Heart right ventricle (tissue), 16 donors: ENCODE data around the gene ITGA2. TPM values are rescaled to one million over a fixed set of nuclear protein-coding genes. Genes with fewer than 3 reads are reported as not detected.

Source experiments
- ATAC-seq, 8 donors: fragments of 200-7000 bp; cut with Tn5 transposase; one replicate each; pipeline ENCODE4 v1.9.1; 2020; ENCODE audit warnings: mild to moderate bottlenecking in 8 of 8, moderate library complexity in 8 of 8, moderate number of reproducible peaks in 1 of 8
- DNase-seq, 2 donors: peaks; one replicate each; pipeline ENCODE4 v3.0.0-alpha.2; 2020
- H3K27ac ChIP-seq, 10 donors: fragments of 200-600 bp; sonication (generic) in 2 of 10; one replicate each; pipeline versions ENCODE4 v1.5.0 to v1.8.0; 2020 to 2022; ENCODE audit warnings: mild to moderate bottlenecking in 3 of 10
- H3K27me3 ChIP-seq, 7 donors: fragments of 200-600 bp; one replicate each; pipeline ENCODE4 v1.8.0; 2021 to 2022; ENCODE audit warnings: mild to moderate bottlenecking in 2 of 7
- H3K36me3 ChIP-seq, 9 donors: fragments of 200-600 bp; sonication (generic) in 1 of 9; one replicate each; pipeline versions ENCODE4 v1.5.0 to v1.8.0; 2020 to 2022; ENCODE audit warnings: mild to moderate bottlenecking in 2 of 9
- H3K4me1 ChIP-seq, 9 donors: fragments of 200-600 bp; sonication (generic) in 1 of 9; one replicate each; pipeline versions ENCODE4 v1.5.0 to v1.8.0; 2020 to 2022; ENCODE audit warnings: mild to moderate bottlenecking in 4 of 9
- H3K4me3 ChIP-seq, 10 donors: fragments of 200-600 bp; sonication (generic) in 2 of 10; one replicate each; pipeline versions ENCODE4 v1.5.0 to v1.8.0; 2020 to 2022; ENCODE audit warnings: mild to moderate bottlenecking in 7 of 10, moderate library complexity in 2 of 10
- H3K9me3 ChIP-seq, 11 donors: fragments of 200-600 bp in 10 of 11; sonication (generic) in 2 of 11; one replicate each; pipeline versions ENCODE4 v1.5.0 to v1.8.0; 2013 to 2022; ENCODE audit warnings: mild to moderate bottlenecking in 2 of 11, control low read depth in 1 of 11, moderate library complexity in 1 of 11
- WGBS, 2 donors: extraction: QIAGEN DNeasy Blood & Tissue Kit; methylation state at CpG; one replicate each; pipeline ENCODE4 v1.1.7; 2013; ENCODE audit warnings: inconsistent platforms in 1 of 2; 5-methylcytosine and 5-hydroxymethylcytosine counted together
- intact Hi-C, 10 donors: fragments of 100-400 bp; cut with DNase I; formaldehyde crosslinking; loops; one replicate each; pipeline versions ENCODE4 v1.11.1 to v1.14.2; 2022
- polyA plus RNA-seq, 2 donors: library from polyadenylated mRNA; stranded (reverse); fragments of 200-250 nt; gene quantifications; one replicate each; pipeline ENCODE4 v1.2.3, GENCODE V29; 2013
- total RNA-seq, 10 donors: library from RNA; stranded (reverse); fragmentation: NEBNext Ultra II Directional in 3 of 10; extraction: Animal tissue kit (Norgen Biotek cat#: 25700) in 3 of 10; gene quantifications; one replicate each; pipeline versions ENCODE4 v1.2.1 to v1.2.4, GENCODE V29; 2021 to 2023
- TF ChIP-seq, protein P1 (sequence below), 9 donors: fragments of 200-600 bp; sonication (generic) in 2 of 9; IDR thresholded peaks; one replicate each; pipeline versions ENCODE4 v1.5.0 to v1.8.0; 2021 to 2022; ENCODE audit warnings: antibody characterized with exemption in 9 of 9, mild to moderate bottlenecking in 5 of 9, moderate library complexity in 1 of 9
- donor health status: Arrhythmogenic right ventricular cardiomyopathy.
- donor health status: ischemic (EF 13 %, LVEDD 7.1; RV severe dilation, severe dysfunction).
- donor health status: healthy with polysubstance abuse.
- donor health status: DM: no; HTN: yes; CAD: no.
- donor health status: DM: no; HTN: no; CAD: no.
- donor health status: ischemic (EF 25% LVEDD 6.9; RV normal size, moderate dysfunction).
- donor health status: ischemic (EF 25% LVEDD 5.7; RV mildly dilated, moderate dysfunction).
- donor health status: healthy.
- donor health status: DM: yes; HTN: yes; CAD: no.
- donor health status: Ischemic cardiomyopathy.
- donor health status: ischemic (EF 35%, LVEDD 5.7; RV mildly dilated, moderate dysfunction).
- donor health status: nonischemic (EF 11% LVEDD 7.7; RV severe dilation, severe dysfunction).
- donor health status: DM: yes; HTN: yes; CAD: no.
- donor health status: PGD.
- donor health status: ischemic (EF 29% LVEDD 5.4; RV normal size, mild dysfunction).
- donor health status: nonischemic (EF 23%, LVEDD 6.1; RV moderate dilation, normal function).

ITGA2 gene
- total and polyA plus RNA-seq, 12 donors = 0.22 to 9.4 (median 0.92) TPM

DNA sequence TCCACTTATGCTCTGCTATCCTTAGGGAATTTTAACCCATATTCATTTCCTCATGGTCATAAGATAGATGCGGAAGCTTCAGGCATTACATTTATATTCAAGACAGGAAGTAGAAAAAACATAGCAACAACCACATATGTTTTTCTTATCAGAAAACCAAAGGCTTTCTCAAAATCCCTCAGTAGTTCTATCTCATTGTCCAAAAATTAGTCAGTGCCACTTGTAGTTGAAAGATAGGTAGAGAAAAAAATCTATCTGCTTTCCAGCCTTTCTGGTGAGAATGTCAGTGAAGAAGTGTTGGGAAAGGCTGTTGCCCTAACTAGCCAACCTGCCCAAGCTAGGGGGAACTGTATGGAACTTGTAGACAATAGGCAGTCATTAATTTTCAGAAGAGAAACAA is 143.9 kb downstream of the ITGA2 start:
- intact Hi-C loops = no loop called here
- TF ChIP-seq, protein P1, sequence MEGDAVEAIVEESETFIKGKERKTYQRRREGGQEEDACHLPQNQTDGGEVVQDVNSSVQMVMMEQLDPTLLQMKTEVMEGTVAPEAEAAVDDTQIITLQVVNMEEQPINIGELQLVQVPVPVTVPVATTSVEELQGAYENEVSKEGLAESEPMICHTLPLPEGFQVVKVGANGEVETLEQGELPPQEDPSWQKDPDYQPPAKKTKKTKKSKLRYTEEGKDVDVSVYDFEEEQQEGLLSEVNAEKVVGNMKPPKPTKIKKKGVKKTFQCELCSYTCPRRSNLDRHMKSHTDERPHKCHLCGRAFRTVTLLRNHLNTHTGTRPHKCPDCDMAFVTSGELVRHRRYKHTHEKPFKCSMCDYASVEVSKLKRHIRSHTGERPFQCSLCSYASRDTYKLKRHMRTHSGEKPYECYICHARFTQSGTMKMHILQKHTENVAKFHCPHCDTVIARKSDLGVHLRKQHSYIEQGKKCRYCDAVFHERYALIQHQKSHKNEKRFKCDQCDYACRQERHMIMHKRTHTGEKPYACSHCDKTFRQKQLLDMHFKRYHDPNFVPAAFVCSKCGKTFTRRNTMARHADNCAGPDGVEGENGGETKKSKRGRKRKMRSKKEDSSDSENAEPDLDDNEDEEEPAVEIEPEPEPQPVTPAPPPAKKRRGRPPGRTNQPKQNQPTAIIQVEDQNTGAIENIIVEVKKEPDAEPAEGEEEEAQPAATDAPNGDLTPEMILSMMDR (IDR thresholded peaks at IDR 0.05) = no peak
- WGBS, 2 donors = 56 to 74% methylated on average over 1 of the region's 1 CpG

More for the DNA sequence above, 143.9 kb downstream of the ITGA2 start:
- Histone ChIP-seq H3K4me3 (no peak overlapping the region), H3K9me3 (no peaks in the 10 kb centered on the region), H3K27me3 (no peaks in the 10 kb centered on the region), H3K27ac (no peak overlapping the region), H3K4me1 (no peaks in the 10 kb centered on the region), H3K36me3 (no peaks in the 10 kb centered on the region)
- ATAC-seq (no peak), DNase-seq (no peak)

Other genes starting within 250 kb of the ITGA2 start
- gene ITGA1, start 201.4 kb upstream of the ITGA2 start, total RNA-seq = 10 to 100 TPM; 17.7 to 48.2 (median 25.4) TPM
- 10 to 100 TPM in 1 of 2 donors, 1 to 10 TPM in 1; 7.7 to 11.6 TPM for gene ITGA1, start 201.4 kb upstream of the ITGA2 start, polyA plus RNA-seq
- gene PELO, start 201.4 kb upstream of the ITGA2 start, total RNA-seq = 10 to 100 TPM; 14.7 to 28.1 (median 22.2) TPM
- 10 to 100 TPM in 1 of 2 donors, 1 to 10 TPM in 1; 4.7 to 15.5 TPM for gene PELO, start 201.4 kb upstream of the ITGA2 start, polyA plus RNA-seq
- 100 to 1,000 TPM in 1 of 10 donors, 10 to 100 TPM in 9; 68.3 to 113 (median 80.3) TPM for gene MOCS2, start 120.4 kb downstream of the ITGA2 start, total RNA-seq
- gene MOCS2, start 120.4 kb downstream of the ITGA2 start, polyA plus RNA-seq = 100 to 1,000 TPM in 1 of 2 donors, 10 to 100 TPM in 1; 66.3 to 135 TPM